Sigmoid colon (tissue), 7 donors: ENCODE measurements around the gene PSEN1. TPM values are rescaled to one million over a fixed set of nuclear protein-coding genes. Genes with fewer than 3 reads are reported as not detected.

ENCODE experiments used
- DNase-seq: peaks from one replicate; pipeline ENCODE4 v3.0.0-alpha.2; 2019
- H3K27ac ChIP-seq, 4 donors: fragments of 200-600 bp; sonication (generic); one replicate each; pipeline ENCODE4 v1.5.1; 2016 to 2019; ENCODE audit warnings: mild to moderate bottlenecking in 1 of 4
- H3K27me3 ChIP-seq, 3 donors: fragments of 200-600 bp; sonication (generic); one replicate each; pipeline ENCODE4 v1.5.1; 2019; ENCODE audit warnings: mild to moderate bottlenecking in 1 of 3
- H3K36me3 ChIP-seq, 4 donors: fragments of 200-600 bp; sonication (generic); one replicate each; pipeline ENCODE4 v1.5.1; 2016 to 2019
- H3K4me1 ChIP-seq, 4 donors: fragments of 200-600 bp; sonication (generic); one replicate each; pipeline ENCODE4 v1.5.1; 2017 to 2019
- H3K4me3 ChIP-seq, 4 donors: fragments of 200-600 bp; sonication (generic); one replicate each; pipeline ENCODE4 v1.5.1; 2017 to 2019; ENCODE audit warnings: mild to moderate bottlenecking in 2 of 4, moderate library complexity in 1 of 4
- H3K9me3 ChIP-seq, 4 donors: fragments of 200-600 bp in 3 of 4; sonication (generic) in 3 of 4; one replicate each; pipeline versions ENCODE4 v1.5.1 to v1.6.1; 2013 to 2019
- CTCF ChIP-seq, 4 experiments: fragments of 450-650 bp in 3 of 4; fragments of 200-600 bp in 1 of 4; IDR thresholded peaks; one replicate each; pipeline ENCODE4 v1.5.1; 2016 to 2019; ENCODE audit warnings: antibody characterized with exemption in 4 of 4, mild to moderate bottlenecking in 3 of 4, moderate library complexity in 2 of 4
- EP300 ChIP-seq, 4 donors: sonication (generic); formaldehyde crosslinking; IDR thresholded peaks; one replicate each; pipeline ENCODE4 v1.6.1; 2017; ENCODE audit warnings: antibody characterized with exemption in 4 of 4
- POLR2A ChIP-seq, 2 donors: fragments of 450-650 bp; IDR thresholded peaks; one replicate each; pipeline ENCODE4 v1.6.1; 2016; ENCODE audit warnings: antibody characterized with exemption in 2 of 2, mild to moderate bottlenecking in 2 of 2, moderate library complexity in 2 of 2
- POLR2AphosphoS5 ChIP-seq, 4 donors: sonication (generic); formaldehyde crosslinking; IDR thresholded peaks; one replicate each; pipeline ENCODE4 v1.6.1; 2017; ENCODE audit warnings: antibody characterized with exemption in 4 of 4
- WGBS, 2 donors: extraction: QIAGEN DNeasy Blood & Tissue Kit; methylation state at CpG; one replicate each; pipeline ENCODE4 v1.1.7; 2013; 5-methylcytosine and 5-hydroxymethylcytosine counted together
- intact Hi-C: fragments of 100-400 bp; cut with DNase I; formaldehyde crosslinking; loops from one replicate; pipeline ENCODE4 v1.15.1; 2023
- polyA plus RNA-seq, 3 donors: library from polyadenylated mRNA; stranded (reverse); fragments of 200-250 nt; gene quantifications; one replicate each; pipeline ENCODE4 v1.2.3, GENCODE V29; 2013
- total RNA-seq, 4 donors: library from RNA; depleted of rRNA; stranded (reverse); fragments of >200 nt; gene quantifications; one replicate each; pipeline ENCODE4 v1.1.0, GENCODE V29; 2016
- donor health status: healthy with polysubstance abuse.
- donor health status: Bipolar disorder and iron deficiency.
- donor health status: healthy.

Gene PSEN1
- total and polyA plus RNA-seq, 7 donors = 11.4 to 53.5 (median 46.0) TPM

GRCh38 chr14:73254247-73255004 is 118.1 kb downstream of the PSEN1 start:
- H3K9me3 ChIP-seq = no peaks in the 10 kb centered on the region
- no peaks in the 10 kb centered on the region for H3K4me1 ChIP-seq
- H3K27me3 ChIP-seq = no peaks in the 10 kb centered on the region
- no peak for TF ChIP-seq EP300 (IDR thresholded peaks at IDR 0.05)
- no peak for TF ChIP-seq POLR2AphosphoS5 (IDR thresholded peaks at IDR 0.05)
- no peak for TF ChIP-seq CTCF (IDR thresholded peaks at IDR 0.05)
- TF ChIP-seq POLR2A (IDR thresholded peaks at IDR 0.05) = no peak
- no peak overlapping the region for H3K4me3 ChIP-seq
- no peak overlapping the region for H3K27ac ChIP-seq
- 83 to 94% methylated on average over 28 of the region's 28 CpGs for WGBS, 2 donors
- intact Hi-C loops = no loop called here
- no peak for DNase-seq
- H3K36me3 ChIP-seq = peaks cover 0 to 52% (median 0%) of the 10 kb centered on the region in 4 donors

- H3K27me3 ChIP-seq = no peaks in the 10 kb centered on the region
- H3K4me3 ChIP-seq = no peak overlapping the region
- DNase-seq = no peak
- H3K4me1 ChIP-seq = no peaks in the 10 kb centered on the region
- H3K27ac ChIP-seq = no peak overlapping the region
- H3K9me3 ChIP-seq = no peaks in the 10 kb centered on the region
- TF ChIP-seq CTCF (IDR thresholded peaks at IDR 0.05) = no peak
- TF ChIP-seq POLR2A (IDR thresholded peaks at IDR 0.05) = no peak
- TF ChIP-seq EP300 (IDR thresholded peaks at IDR 0.05) = no peak
- no peak for TF ChIP-seq POLR2AphosphoS5 (IDR thresholded peaks at IDR 0.05)
- 86 to 94% methylated on average over 6 of the region's 6 CpGs for WGBS, 2 donors
- intact Hi-C loops = no loop called here
- H3K36me3 ChIP-seq = peaks cover 0 to 54% (median 0%) of the 10 kb centered on the region in 4 donors
Observed at GRCh38 chr14:73255005-73255400, 118.7 kb downstream of the PSEN1 start.

GRCh38 chr14:73255693-73256225 is 119.5 kb downstream of the PSEN1 start:
- TF ChIP-seq POLR2A (IDR thresholded peaks at IDR 0.05) (no peak), POLR2AphosphoS5 (IDR thresholded peaks at IDR 0.05) (no peak), CTCF (IDR thresholded peaks at IDR 0.05) (no peak)
- Histone ChIP-seq H3K4me1 (no peaks in the 10 kb centered on the region), H3K27ac (no peak overlapping the region), H3K4me3 (no peak overlapping the region), H3K9me3 (no peaks in the 10 kb centered on the region), H3K27me3 (no peaks in the 10 kb centered on the region), H3K36me3 (peaks cover 0 to 49% (median 0%) of the 10 kb centered on the region in 4 donors)
- 85 to 91% methylated on average over 9 of the region's 9 CpGs for WGBS, 2 donors
- intact Hi-C loops = no loop called here
- no peak for DNase-seq

- Histone ChIP-seq H3K9me3 (no peaks in the 10 kb centered on the region), H3K27me3 (no peaks in the 10 kb centered on the region), H3K4me1 (no peaks in the 10 kb centered on the region), H3K27ac (no peak overlapping the region), H3K36me3 (peaks cover 0 to 41% (median 0%) of the 10 kb centered on the region in 4 donors), H3K4me3 (no peak overlapping the region)
- TF ChIP-seq POLR2AphosphoS5 (IDR thresholded peaks at IDR 0.05) = no peak
- TF ChIP-seq POLR2A (IDR thresholded peaks at IDR 0.05) = no peak
- 77 to 78% methylated on average over 4 of the region's 4 CpGs for WGBS, 2 donors
- intact Hi-C loops = no loop called here
- DNase-seq = no peak
Observed at GRCh38 chr14:73258076-73258475, 121.8 kb downstream of the PSEN1 start.

GRCh38 chr14:73258845-73259611 is 122.7 kb downstream of the PSEN1 start:
- H3K27me3 ChIP-seq = no peaks in the 10 kb centered on the region
- H3K4me1 ChIP-seq = no peaks in the 10 kb centered on the region
- no peak overlapping the region for H3K27ac ChIP-seq
- TF ChIP-seq EP300 (IDR thresholded peaks at IDR 0.05) (no peak), POLR2AphosphoS5 (IDR thresholded peaks at IDR 0.05) (no peak), CTCF (IDR thresholded peaks at IDR 0.05) (no peak), POLR2A (IDR thresholded peaks at IDR 0.05) (no peak)
- 85 to 93% methylated on average over 20 of the region's 20 CpGs for WGBS, 2 donors
- H3K36me3 ChIP-seq = peaks cover 0 to 43% (median 0%) of the 10 kb centered on the region in 4 donors
- no peak for DNase-seq
- no peaks in the 10 kb centered on the region for H3K9me3 ChIP-seq
- H3K4me3 ChIP-seq = no peak overlapping the region
- intact Hi-C loops = no loop called here
